D341Med (cell line): ENCODE measurements around the gene LCE6A.

ENCODE experiments used
- DNase-seq: peaks from one replicate; pipeline ENCODE4 v3.0.0; 2012; ENCODE audit warnings: low spot score

LCE6A gene

GRCh38 chr1:152842556-152842955, at the start of gene LCE6A:
TSS of gene LCE6A (plus strand) at chr1:152842856. CDS start at chr1:152843521, 665 bp downstream.
- DNase-seq: no peak

GRCh38 chr1:152795686-152796085, 47.0 kb upstream of the LCE6A start:
- no peak for DNase-seq

- DNase-seq: no peak
Observed at GRCh38 chr1:152796421-152796820, 46.2 kb upstream of the LCE6A start, which contains the start of gene LCE1D. TSS of gene LCE1D (plus strand) at chr1:152796721. CDS start at chr1:152797795, 1,074 bp downstream.

GRCh38 chr1:152801333-152801732, 41.3 kb upstream of the LCE6A start:
- no peak for DNase-seq

- no peak for DNase-seq
Observed at GRCh38 chr1:152806576-152806975, 36.1 kb upstream of the LCE6A start, which contains the start of gene LCE1C. TSS of gene LCE1C (minus strand) at chr1:152806651. CDS start at chr1:152805478, 1,173 bp downstream.

GRCh38 chr1:152811050-152811449, 31.6 kb upstream of the LCE6A start:
- no peak for DNase-seq

- no peak for DNase-seq
Observed at GRCh38 chr1:152811671-152812070, 31.0 kb upstream of the LCE6A start, which contains the start of gene LCE1B. TSS of gene LCE1B (plus strand) at chr1:152811971. CDS start at chr1:152812447, 476 bp downstream.

- DNase-seq: no peak
Observed at GRCh38 chr1:152817309-152817708, 25.3 kb upstream of the LCE6A start.

GRCh38 chr1:152823294-152823693, 19.4 kb upstream of the LCE6A start:
- DNase-seq: no peak

- DNase-seq: no peak
Observed at GRCh38 chr1:152824964-152825363, 17.7 kb upstream of the LCE6A start.

GRCh38 chr1:152827173-152827572, 15.5 kb upstream of the LCE6A start, which contains the start of gene LCE1A:
TSS of gene LCE1A (plus strand) at chr1:152827473. CDS start at chr1:152827473, 0 bp downstream.
- no peak for DNase-seq

GRCh38 chr1:152836870-152837269, 5.8 kb upstream of the LCE6A start:
- DNase-seq: no peak

GRCh38 chr1:152855661-152856060, 13.0 kb downstream of the LCE6A start:
- DNase-seq: no peak

- no peak for DNase-seq
Observed at GRCh38 chr1:152858062-152858461, 15.4 kb downstream of the LCE6A start.

GRCh38 chr1:152859696-152860095, 17.0 kb downstream of the LCE6A start, which contains the start of gene LCE7A:
TSS of gene LCE7A (plus strand) at chr1:152859996. CDS start at chr1:152860698, 702 bp downstream.
- no peak for DNase-seq

- DNase-seq: no peak
Observed at GRCh38 chr1:152860129-152860528, 17.5 kb downstream of the LCE6A start.

- no peak for DNase-seq
Observed at GRCh38 chr1:152861374-152861773, 18.7 kb downstream of the LCE6A start.

- no peak for DNase-seq
Observed at GRCh38 chr1:152864443-152864842, 21.8 kb downstream of the LCE6A start.

GRCh38 chr1:152866321-152866720, 23.7 kb downstream of the LCE6A start:
- DNase-seq: no peak

GRCh38 chr1:152869808-152870419, 27.3 kb downstream of the LCE6A start:
- peak; percentile 84 for DNase-seq

GRCh38 chr1:152870831-152871730, 28.4 kb downstream of the LCE6A start:
- DNase-seq: no peak

- no peak for DNase-seq
Observed at GRCh38 chr1:152871731-152872126, 29.1 kb downstream of the LCE6A start.

- no peak for DNase-seq
Observed at GRCh38 chr1:152873495-152873894, 30.8 kb downstream of the LCE6A start.
